ENCODE results near the gene HSPG2.

DNA sequence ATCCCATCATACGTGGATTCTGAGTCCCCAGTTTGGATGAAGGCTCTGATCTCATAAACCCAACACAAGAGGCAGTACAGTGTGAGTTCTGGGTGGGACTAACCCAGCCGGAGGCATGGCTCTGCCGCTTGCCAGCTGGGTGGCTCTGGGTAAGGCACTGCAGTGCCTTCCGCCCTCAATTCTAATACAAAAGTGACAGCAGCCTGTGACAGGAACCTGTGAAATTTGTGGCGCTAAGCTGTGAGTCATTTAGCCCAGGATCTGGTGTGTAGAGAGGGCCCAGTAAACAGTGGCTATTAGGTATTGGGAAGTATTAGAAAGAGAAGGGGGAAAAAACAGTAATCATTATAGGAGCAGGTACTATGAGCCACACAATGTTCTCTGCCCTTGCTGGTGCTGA is 23.3 kb downstream of the HSPG2 start:
- TF ChIP-seq, protein P1, sequence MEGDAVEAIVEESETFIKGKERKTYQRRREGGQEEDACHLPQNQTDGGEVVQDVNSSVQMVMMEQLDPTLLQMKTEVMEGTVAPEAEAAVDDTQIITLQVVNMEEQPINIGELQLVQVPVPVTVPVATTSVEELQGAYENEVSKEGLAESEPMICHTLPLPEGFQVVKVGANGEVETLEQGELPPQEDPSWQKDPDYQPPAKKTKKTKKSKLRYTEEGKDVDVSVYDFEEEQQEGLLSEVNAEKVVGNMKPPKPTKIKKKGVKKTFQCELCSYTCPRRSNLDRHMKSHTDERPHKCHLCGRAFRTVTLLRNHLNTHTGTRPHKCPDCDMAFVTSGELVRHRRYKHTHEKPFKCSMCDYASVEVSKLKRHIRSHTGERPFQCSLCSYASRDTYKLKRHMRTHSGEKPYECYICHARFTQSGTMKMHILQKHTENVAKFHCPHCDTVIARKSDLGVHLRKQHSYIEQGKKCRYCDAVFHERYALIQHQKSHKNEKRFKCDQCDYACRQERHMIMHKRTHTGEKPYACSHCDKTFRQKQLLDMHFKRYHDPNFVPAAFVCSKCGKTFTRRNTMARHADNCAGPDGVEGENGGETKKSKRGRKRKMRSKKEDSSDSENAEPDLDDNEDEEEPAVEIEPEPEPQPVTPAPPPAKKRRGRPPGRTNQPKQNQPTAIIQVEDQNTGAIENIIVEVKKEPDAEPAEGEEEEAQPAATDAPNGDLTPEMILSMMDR (conservative IDR thresholded peaks at IDR 0.05; ENCODE audit: low read depth, low read length), result no peak
- TF ChIP-seq EZH2 (IDR thresholded peaks at IDR 0.05; ENCODE audit: low read length, unreplicated experiment), result no peak

Data from PC-3 (cell line).